ENCODE data around the gene TBPL2. TPM values are rescaled to one million over a fixed set of nuclear protein-coding genes. Genes with fewer than 3 reads are reported as not detected.
"Not testable (repeated sequence)": the region's sequence is repeated elsewhere in the genome, so short reads cannot be mapped to it uniquely, and the experiment has no call there.

The TBPL2 gene
- total RNA-seq, 1 donor from 2014 or later: not detected

DNA sequence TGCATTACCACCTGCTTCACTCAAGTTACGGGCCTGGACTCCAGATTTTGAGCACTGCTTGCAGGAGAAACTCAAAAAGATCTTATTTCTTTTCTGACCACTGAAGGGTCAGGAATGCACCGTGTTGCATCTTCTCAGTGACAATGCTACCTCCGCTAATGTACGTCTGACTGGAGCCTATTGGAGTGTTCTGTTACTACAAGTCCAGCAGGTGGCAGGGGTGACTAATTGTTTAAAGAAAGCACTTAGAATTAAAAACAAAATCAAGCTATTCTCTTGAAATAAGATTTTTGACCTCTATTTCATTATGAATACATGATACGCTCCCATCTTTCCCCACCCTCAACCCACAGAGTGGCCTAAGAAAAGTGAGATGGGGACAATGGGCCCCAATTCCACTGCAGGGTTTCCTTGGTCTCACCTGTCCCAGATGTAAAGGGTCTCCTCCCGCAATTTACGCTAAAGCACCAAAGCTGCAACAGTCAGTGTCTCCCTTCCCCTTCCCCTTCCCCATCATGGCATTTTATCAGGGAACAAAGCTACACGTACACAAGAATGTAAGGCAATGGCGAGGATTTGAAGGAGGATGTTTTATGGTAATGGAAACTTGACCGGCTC lies 2.2 kb downstream of the TBPL2 start:
- DNase-seq: peak; percentile 82

DNA sequence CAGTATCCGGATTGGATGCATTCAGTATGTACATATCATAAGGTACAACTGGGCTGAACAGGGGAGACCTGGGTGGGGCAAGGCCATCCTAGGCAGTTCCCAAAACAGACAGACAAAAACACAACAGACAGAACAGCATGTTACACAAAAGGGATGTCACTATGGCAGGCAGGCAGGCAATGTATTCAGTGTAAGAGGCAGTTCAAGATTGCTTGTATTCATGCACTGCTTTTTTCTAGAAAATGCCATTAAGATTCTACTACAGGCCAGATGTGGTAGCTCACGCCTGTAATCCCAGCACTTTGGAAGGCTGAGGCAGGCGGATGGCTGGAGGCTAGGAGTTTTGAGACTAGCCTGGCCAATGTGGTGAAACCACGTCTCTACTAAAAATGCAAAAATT lies 3.5 kb downstream of the TBPL2 start:
- no peak for DNase-seq

DNA sequence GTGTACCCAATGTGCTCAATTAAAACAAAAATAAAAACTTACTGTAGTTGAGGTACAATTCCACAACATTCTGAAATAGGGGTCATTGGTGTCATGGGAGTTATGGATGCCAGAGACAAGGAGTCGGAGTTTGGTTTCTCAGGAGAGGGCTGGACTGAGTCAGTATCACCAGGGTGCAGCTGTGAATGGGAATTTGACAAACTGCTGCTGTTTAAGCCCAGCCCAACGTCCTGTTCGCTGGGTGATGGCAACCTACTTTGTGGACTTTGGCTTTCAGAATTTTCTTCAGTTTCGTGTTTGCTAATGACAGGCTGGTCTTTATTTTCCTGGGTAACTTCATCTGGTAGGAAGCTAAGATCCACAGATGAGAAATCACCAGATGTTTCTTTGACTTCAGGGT lies 3.9 kb downstream of the TBPL2 start:
- no peak for DNase-seq

DNA sequence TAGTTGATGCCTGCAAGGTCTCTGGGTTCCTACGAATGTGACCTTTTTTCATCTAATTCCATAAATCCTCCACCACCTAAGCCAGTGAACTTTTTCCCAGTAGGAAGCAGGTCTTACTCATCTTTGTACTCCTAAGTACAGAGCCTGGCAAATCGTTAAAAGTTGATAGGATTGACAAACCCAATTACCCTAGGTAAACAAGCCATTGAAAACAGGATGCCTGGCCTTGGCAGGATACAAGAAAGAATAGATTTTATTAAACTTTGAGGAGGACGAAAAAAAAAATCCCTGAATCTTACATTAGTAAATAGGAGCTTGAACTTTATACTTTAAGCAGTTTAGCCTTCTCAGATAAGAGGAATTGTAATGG lies 5.6 kb downstream of the TBPL2 start:
- DNase-seq: no peak

DNA sequence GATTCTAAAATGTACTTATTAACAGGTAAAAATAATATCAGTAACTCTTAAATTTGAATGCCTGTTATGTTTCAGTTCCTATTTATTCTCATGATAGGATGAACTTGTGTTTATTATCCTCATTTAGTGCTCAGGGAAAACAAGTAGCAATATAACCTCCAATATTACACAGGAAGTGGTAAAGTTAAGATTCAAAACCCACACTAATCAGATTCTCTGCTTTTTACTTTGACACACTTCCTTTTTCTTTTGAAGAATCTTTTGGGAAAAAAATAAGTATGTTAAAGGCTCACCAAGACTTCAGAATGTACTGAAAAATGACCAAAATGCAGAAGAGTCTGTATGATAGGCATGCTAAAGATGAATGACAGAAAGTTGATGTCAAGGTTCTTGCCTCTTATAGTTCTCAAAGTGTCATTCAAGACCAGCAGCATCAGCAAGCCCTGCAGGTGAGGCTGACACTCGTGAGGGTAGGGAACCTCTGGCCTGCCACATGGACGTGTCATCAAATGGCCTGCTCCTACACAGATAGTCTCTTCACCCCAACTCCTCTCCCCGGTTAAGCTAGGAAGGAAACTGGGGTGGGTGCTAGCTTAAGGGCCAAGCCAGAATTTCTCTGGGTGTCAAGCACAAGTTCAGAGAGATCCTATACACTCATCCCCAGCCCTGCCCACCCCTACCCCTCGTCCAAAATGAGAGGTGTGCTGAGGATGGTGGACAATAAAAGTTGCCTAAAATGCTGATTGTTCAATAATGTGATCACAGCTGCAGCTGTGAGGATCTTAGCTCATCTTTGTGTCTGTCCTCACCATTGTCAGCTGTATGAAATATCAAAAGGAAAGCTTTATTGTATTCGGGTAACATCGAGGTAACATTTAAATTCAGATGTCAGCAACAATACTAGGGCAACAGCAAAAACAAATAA lies 6.3 kb downstream of the TBPL2 start:
- DNase-seq: no peak

DNA sequence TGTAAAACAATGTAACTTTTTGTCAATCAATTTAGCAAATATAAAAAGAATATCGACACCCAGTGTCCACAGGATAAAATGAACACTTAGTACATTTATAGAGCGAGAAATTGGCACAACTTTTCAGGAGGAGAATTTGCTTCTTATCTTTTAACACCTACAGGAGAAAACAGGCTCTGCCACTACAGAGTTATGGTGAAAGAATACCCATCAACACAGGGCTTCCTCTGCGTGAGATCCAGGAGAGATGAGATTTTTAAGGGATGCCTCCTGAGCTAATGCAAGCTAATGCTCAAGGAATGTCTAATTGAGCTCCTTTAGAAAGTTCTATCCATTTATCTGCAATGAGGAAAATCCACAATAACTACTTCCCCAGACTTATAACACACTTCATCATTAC lies 7.8 kb downstream of the TBPL2 start:
- DNase-seq: no peak

DNA sequence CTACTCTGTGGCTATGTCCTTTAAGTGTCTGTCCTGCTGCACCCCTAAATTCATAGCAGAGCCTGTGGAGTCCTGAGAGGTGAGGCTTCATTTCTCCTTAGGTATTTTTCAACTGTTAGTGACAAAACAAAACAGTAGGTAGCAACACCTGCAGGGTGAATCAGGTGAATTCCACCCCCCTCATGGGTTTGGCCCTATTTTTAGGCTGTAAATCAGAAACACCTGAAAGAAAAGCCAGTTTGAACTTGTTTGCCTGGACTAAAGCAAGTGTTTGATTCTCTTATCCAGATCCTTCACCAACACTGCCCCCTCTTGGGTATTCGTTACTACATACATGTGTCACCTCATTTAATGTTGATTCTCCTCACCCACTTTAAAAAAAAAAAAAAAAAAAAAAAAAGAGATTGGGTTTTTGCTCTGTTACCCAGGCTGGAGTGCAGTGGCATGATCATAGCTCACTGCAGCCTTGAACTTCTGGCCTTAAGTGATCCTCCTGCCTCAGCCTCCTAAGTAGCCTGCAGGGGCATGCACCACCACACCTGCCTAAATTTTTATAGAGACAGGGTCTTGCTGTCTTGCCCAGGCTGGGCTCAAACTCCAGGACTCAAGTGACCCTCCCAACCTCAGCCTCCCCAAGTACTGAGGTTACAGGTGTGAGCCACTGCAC lies 10.3 kb downstream of the TBPL2 start:
- DNase-seq: peak; percentile 89

DNA sequence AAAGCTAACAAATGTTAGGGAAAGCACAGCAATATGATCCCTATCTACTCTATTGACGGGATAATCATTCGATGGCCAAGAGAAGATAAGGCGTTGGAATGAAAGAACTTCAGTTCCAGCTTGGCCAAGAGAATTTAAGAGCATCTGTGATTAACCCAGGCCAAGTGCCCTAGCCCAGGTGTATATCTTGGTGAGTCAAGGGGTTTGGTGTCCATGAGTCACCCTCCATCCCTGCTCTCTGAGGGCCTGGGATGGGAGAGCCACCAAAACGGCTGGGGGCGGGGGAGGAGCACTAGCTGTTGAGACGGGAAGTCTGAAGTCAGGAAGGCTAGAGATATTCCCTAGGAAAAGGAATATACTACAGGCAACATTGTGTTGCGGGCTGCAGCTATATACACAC lies 13.0 kb downstream of the TBPL2 start:
- no peak for DNase-seq

DNA sequence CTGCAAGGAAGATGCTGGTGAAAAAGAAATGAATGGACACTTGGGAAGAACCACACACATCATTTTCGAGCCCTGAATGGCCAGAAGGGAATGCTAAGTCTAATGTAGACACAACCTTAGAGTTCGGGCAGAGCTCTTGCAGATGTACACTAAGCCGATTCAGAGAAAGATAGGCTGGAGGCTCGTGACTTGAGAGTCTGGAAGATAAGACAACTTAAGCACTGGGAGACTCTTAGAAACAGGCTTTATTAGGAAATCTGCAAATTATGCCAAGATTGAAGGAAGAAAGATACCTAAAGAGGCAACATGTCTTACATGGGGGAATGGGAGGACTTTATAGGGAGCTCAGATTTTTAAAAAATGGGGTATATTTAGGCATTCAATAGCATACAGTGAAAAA lies 13.5 kb downstream of the TBPL2 start:
- no peak for DNase-seq

DNA sequence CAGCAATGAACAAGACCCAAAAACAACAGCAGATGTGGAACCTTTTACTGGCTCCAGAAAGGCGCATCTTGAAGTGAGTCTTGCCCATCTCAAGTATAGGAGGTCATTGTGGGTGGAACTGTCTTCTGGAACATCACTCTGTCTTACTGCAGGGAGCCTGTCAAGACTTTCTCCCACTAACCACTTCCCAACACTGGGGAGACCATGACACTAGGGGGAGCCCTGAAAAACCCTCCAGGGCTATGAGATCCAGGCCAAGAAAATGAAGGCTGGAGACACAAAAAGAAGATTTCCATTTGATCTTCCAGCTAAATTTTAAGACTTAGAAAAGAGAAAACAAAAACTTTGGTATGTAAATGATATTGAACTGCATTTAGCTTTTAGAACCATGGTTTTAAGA lies 15.3 kb downstream of the TBPL2 start:
- DNase-seq: no peak

DNA sequence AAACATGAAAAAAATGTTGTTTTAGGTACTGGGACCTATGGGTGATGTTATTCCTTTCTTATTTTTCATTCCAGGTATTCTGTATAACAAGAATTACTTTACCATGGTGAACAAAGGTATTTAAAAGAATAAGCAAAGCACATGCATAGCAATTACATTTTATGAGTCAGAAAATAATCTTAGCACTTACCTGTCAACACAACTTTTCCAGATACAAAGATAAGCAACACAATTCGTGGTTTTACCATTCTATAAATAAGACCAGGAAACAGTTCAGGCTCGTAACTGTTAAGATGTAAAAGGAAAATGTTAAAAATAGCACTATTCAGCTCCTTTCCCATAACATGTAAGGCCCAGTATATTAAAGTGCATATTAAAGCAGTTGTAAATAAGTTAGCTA lies 16.4 kb downstream of the TBPL2 start:
- no peak for DNase-seq

DNA sequence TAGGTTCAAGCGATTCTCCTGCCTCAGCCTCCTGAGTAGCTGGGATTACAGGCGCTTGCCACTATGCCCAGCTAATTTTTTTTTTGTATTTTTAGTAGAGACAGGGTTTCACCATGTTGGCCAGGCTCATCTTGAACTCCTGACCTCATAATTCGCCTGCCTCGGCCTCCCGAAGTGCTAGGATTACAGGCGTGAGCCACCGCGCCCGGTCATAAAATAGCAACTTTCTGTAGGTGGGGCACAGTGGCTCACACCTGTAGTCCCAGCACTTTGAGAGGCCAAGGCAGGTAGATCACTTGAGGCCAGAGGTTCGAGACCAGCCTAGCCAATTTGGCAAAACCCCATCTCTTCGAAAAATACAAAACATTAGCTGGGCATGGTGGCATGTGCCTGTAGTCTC lies 18.1 kb downstream of the TBPL2 start:
- not testable (repeated sequence) for DNase-seq

DNA sequence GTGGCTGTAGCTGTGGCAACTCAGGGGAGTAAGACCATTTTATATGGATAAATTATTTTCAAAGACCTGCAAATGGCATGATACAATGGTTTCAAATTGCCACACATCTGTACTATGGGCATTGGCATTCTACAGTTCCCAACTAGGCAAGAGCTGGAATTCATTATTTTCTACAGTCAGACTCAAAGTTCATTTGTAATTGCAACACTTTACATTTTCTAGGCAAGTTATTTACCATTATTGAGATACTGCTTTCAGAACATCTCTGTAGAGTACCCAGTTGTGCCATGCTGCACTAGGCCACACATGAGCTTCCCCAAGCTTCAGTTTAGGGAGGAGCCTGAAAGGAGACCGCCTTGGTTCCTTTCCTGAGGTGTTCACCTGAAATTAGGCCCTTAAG lies 20.8 kb downstream of the TBPL2 start:
- DNase-seq: no peak

DNA sequence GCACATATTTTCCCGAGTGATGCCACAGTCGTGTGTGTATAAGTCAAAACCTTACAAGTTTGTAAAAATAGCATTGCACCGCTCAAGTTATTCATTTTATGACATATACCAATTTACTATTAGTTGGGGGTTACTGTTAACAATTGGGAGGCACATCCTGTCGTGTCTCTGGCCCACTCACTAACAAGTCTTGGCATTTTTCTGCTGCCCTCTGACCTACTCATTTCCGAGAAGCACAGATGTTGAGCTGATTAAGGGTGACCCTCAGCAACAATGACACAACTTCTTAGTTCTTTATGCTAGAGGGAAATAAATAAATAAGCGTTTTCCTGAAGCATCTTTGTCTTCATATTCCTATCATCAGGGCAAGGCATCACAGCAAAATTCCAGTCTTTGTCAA lies 22.0 kb downstream of the TBPL2 start:
- peak; percentile 96 for DNase-seq

DNA sequence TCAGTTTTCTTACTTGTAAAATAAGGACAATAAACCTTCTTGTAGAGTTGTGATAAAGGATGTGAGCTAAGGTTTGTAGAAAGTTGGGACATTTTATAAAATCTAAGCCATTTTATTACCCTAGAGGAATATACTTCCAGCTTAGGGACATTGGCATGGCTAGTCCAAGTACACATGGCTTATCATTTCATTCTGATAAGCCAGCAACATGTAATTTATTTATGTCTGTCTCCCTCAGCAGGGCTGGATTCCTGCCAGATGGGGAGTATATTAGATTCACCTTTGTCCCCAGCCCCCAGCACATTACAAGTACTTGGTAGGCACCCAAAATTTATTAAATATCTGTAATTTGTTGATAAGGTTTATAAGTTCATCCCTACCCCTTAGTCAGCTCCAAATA lies 22.5 kb downstream of the TBPL2 start:
- no peak for DNase-seq

DNA sequence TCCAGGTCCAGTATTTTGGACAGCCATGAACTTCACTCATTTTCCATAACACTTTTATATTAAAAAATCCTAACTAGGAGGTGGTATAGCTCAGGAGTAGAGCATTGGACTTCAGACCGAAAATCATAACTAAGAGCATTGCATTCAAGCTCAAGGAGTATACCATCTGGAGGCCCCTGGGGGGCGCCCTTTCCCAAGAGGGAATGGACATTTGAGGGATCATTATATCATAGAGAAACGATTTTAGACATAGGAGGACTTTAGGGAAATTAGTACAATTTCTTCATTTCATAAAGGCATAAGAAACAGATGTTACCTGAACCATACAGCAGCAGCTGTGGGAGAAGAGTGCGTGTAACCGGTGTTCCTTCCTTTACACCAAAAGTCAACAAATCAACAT lies 23.6 kb downstream of the TBPL2 start:
- DNase-seq: peak; percentile 30

DNA sequence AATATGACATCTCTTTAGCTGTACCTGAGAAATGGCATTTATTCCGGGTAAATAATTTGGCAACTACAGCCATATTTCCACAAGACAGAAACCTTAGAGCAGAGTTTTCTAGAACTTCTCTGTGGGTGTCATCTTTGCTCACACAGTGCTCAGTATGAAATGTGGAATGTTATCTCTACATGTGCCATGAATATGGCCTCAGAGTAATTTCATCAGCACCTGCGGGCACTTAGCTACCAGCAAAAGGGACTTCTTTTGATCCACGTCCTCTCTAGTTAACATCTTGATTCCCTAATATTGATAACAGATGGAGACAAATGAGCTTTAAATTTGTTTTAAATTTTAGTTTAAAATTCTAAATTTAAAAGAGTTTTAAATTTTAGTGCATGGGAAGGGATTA lies 25.9 kb downstream of the TBPL2 start:
- no peak for DNase-seq

DNA sequence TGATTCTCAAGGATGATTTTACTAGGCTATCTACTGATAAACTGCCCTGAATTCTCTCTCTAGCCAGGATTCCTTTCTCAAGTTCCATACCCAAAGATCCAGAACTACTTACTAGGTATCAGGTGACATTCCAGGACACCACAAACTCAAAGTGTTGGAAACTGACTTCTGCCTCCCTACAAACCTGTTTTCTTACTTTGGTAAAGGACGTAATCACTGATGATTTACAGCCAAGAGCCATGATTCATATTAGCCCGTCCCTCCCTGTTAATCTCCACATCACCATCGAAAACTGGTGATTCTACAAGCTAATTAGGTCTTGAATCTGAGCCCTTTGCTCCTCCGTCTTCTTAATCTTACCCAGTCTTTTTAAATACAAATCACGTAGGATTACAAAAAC lies 27.7 kb downstream of the TBPL2 start:
- no peak for DNase-seq

DNA sequence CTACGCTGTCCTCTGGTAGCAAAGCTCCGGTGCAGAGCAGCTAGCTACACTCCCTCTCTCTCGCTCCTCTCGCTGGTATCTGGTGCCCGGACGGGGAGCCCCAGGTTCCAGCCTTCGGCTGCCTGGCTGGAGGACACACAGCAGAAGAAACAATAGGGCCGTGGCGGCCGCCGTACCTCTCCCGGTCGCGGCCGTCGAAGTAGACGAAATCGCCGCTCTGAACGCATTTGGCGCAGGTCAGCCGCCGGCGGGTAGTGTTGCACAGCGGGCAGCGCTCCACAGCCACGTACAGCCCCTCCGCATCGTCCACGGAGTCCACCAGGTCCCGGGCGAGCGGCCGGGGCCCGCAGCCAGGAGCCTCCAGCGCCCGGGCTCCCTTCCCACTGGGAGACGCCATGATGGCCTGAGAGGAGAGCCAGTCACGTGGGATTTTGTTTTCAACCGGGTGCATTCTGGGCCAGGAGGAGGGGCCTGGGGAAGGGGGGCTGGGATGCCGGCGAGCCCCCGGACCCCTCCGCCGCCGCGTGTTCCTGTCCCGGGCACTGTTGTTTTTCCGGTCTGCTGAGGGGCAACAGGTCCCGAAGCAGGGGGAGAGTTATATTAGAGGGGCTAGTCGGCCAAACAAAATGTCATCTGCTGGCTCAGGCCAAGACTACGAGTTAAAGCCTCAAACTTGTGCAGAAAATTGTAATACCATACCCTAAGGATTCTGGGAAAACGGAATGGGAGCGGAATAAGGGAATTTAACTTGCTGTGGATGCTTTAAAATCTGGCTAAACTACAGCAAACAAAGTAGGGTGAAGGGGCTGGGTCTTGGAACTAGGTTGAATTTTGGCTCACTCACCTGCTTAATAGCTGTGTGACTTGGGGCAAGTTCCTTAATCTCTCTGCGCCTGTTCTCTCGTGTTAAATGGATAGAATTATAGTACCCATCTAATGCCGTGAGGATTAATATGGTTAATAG lies 28.7 kb downstream of the TBPL2 start, which contains the start of gene ATG14:
Gene ATG14, minus strand, starts transcription at position 405 of the 964 bp plus-strand sequence. Its CDS starts 8 bp downstream, at position 397.
- peak; percentile 89 for DNase-seq

DNA sequence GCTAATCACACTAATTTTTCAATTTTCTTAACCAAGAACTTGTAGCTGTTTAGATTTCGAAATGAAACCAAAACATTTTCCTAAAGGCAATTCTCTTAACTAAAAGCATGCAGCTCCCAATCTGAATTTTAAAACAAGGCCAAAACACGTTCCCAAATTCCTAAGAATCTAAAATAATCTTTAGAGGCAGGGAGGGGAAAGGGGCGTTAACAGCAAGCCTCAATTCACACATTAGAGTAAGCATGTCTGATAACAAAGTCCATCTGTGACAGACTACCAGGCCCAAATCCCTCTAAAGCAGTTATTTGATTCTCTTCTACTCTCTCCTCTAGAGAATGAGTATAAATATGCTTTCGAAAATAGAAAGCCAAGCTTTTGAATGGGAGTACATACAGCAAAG lies 29.5 kb downstream of the TBPL2 start:
- DNase-seq: no peak

DNA sequence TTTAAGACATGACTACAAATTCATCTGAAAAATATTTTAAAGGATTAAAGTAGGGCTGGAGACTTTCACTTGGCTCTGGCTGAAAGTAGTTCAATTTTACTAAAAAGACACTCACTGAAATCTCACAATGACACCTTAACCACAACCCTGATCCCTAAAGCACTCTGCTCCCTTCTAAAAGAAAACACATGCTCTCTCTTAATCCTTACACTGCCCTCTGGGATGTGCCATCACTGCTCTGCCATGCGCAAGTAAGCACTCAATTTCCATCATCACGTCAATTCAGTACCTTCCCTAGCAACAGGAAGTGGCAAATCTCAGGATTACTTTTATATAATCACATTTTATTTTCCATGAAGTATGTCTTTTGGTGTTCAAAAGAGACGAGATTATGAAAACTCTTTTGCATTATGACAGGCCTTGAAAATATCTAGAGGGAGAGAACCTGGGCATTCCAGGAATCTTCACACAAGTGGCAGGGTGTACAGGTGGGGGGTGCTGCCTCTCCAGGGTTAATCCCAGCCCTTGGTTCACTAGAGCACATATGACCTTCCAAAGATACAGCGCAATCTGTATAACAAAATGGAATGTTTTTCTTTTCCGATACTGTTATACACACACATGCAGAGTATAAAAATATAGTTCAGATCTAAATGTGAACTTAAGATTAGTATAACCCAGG lies 36.1 kb downstream of the TBPL2 start:
- DNase-seq: no peak

DNA sequence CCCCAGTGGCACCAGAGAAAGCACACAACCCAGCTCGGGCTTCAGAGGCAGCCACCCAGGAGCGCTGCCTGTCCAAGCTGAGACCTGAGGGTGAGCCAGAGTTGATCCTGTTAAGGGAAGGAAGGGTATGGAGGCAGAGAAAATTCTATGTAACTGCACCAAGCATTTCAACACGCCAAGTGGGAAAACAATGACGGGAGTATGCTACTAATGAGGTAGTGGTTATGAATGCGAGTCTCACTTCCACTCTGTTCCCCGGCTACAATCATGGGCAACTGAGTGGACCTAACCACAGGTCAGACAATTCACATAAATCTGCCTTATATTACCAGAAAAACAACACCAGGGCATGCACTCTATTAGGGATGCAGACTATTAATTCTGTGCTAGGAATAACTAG lies 38.7 kb downstream of the TBPL2 start:
- no peak for DNase-seq
